HG02759 (cell line): ENCODE results near the gene SERPINB1.
A peak's percentile ranks its signal among the peaks of the same experiment; 100 is the strongest.
"Not testable (repeated sequence)": the region's sequence is repeated elsewhere in the genome, so short reads cannot be mapped to it uniquely, and the experiment has no call there.

ENCODE experiments used
- ATAC-seq: cut with Tn5 transposase; IDR thresholded peaks from one replicate; pipeline ENCODE4 v1.9.1; 2021; ENCODE audit warnings: mild to moderate bottlenecking, moderate library complexity; ENCODE audit not compliant: unreplicated experiment

SERPINB1 gene

DNA sequence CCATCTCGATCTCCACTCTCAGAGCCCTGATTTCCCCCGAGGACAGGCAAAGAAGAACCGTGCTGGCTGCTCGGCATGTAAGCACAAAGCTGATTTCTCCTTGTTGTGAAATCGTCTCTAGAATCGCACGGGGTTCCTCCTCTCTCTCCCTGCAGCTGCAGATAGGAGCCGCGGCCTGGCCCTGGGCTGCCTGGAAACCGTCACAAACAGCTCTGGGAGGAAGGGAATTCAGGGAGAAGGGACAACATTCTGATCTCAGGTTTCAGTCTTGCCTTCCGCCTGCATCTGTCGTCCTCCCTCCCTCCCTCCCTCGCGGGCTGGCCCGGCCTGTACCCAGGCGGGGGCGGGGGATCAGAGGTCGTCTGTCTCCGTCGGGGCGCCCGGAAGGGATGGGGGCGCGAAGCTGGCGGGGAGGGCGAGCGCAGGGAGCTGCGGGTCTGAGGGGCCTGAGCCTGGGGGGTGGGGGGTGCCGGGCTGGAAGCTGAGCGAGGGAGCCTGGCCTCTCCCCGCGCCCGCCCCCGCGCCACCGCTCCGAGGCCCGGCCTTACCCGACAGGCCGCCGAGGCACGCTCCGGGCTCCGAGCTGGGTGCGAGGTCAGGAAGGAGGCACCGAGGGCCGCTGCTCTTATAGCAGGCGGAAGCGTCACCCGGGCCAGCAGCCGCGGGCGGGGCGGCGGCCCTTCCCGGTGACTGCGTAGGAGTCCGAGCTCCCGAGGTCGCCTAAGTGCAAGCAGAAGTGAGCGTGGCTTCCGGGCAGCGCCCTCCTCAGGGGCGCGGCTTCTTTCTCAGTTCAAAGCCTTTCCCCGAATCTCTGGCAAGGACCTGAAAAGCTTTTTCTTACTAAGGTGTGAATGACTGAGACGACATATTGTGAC, at the start of gene SERPINB1:
TSS of gene SERPINB1 (minus strand) at position 600 of the 875 bp plus-strand sequence. CDS start 1,277 bp downstream, outside the sequence.
- peak; percentile 83 for ATAC-seq

DNA sequence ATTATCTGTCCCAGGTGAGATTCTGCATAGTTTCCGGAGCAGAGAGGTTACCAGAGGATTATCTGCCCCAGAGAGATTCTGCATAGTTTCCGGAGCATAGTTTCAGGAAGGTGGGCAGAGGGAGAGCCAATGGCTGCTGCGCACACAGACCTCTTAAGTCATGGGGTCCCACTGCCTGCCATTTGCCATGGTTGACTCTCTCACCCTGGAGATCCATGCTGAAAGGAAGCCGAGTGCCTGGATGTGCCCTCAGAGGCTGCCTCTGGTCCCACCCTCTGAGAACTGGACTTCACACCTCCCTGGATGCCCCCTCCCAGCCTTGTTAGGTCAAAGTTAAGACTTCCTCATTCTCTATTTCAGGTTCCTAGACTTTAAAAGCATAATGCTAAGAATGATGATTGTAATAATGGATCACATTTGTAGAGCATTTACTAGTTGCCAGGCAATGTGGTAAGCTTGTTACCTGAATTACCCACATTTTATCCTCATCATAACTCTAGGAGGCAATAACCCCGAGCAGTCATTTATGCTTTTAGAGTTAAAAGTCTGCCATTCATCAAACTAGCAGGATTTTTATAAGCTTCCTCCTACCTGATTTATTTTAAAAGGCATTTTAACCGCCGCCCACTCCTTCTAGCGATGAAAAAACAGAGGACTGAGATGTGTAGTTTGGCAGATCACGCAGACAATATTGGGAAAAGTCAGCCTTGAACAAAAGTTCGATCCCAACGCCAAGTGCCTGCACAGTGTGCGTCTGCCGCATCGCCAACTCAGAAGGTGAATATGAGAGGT, 49.5 kb upstream of the SERPINB1 start:
- ATAC-seq = no peak

- no peak for ATAC-seq
These were observed 44.5 kb upstream of the SERPINB1 start for GRCh38 chr6:2885967-2886735.

DNA sequence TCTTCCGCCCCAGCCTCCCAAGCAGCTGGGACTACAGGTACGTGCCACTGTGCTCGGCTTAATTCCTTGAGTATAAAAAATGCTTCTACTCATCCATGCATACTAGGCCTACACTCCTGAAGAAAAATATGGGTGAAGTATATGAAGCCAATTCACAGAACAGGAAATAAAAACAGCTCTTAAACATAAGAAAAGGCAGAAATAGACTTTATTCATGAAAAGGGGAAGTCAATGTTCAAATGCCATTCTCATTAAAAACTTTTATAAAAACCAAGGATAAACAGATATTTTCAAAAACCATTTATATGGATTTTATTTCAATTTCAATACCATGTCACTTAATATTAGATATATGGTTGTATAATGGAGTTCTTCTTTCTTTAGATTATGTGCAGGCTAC, 43.1 kb upstream of the SERPINB1 start:
- no peak for ATAC-seq

GRCh38 chr6:2883673-2884072, 42.0 kb upstream of the SERPINB1 start:
- no peak for ATAC-seq

DNA sequence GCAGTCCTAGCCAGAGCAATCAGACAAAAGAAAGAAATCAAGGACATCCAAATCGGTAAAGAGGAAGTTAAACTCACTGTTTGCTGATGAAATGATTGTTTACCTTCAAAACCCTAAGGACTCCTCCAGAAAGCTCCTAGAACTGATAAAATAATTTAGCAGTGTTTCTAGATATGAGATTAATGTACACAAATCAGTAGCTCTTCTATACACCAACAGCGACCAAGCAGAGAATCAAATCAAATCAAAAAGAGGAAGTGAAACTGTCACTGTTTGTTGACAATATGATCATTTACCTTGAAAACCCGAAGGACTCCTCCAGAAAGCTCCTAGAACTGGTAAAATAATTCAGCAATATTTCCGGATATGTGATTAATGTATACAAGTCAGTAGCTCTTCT, 39.8 kb upstream of the SERPINB1 start:
- peak; percentile 59 for ATAC-seq

- ATAC-seq = not testable (repeated sequence)
These were observed 38.5 kb upstream of the SERPINB1 start for GRCh38 chr6:2880156-2880555.

GRCh38 chr6:2877960-2878359, 36.3 kb upstream of the SERPINB1 start:
- no peak for ATAC-seq

DNA sequence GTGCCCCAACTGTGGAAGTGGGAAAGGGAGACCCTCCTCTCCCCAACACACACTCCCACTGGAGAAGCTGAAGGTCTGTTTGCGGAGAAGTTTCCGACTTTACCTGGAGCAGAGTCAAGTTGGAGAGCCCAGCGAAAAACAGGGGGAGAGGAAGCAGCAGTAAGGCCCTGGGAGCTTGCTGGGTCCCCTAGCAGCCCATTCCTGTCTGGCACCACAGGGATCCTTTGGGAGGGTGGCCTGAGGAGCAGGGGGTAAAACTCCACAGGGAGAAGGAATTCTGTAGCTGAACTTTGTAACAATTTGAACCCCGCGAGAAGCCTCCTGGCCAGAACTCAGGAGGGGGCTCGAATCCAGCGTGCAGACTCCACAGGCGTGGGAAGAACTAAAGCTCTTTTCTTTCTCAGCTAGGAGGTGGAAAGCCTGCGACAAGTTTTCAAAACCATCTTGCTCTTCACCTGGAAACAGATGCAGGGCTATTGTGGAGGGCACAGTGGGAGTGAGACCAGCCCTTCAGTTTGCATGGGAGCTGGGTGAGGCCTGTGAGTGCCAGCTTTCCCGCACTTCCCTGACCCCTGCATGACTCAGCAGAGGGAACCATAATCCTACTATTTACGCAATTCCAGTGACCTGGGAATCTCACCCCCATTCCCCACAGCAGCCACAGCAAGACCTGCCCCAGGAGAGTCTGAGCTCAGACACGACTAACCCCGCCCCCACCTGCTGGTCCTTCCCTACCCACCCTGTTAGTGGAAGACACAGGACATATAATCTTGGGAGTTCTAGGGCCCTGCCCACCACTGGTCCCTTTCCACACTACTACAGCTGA, 35.6 kb upstream of the SERPINB1 start:
- ATAC-seq = no peak

- ATAC-seq = peak; percentile 48
These were observed 34.8 kb upstream of the SERPINB1 start for GRCh38 chr6:2876210-2877056.

DNA sequence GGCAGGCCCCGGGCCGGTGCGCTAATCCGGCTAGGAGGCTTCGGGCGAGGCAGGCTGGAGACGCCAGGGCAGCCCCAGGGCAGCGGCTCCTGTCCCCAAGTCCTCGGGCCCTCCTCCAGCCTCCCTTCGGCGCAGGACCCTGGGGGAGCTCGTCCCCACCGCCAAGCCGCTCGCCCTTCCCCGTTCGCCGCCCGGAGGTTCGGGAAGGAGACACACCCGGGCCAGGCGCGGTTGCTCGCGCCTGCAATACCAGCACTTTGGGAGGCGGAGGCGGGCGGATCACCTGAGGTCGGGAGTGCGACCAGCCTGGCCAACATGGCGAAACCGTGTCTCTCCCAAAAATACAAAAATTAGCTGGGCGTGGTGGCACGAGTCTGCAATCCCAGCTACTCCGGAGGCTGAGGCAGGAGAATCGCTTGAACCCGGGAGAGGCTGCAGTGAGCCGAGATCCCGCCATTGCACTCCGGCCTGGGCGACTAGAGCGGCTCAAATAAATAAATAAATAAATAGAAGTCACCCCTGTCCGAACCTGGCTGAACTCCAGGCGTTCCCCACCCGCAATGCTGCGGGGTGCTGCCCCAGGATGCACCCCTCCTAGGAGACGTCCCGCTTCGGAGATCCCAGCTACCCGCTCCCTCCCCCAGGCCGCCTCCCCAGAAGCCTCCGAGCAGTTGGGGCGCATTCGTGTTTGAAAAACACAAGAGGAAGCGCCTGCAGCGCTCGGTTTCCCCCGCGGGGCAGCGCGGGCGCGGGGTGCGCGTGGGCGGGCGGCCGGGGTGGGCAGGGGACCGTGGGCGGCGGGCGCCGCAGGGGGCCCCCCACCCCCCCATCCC, 33.9 kb upstream of the SERPINB1 start:
- peak; percentile 41 for ATAC-seq

DNA sequence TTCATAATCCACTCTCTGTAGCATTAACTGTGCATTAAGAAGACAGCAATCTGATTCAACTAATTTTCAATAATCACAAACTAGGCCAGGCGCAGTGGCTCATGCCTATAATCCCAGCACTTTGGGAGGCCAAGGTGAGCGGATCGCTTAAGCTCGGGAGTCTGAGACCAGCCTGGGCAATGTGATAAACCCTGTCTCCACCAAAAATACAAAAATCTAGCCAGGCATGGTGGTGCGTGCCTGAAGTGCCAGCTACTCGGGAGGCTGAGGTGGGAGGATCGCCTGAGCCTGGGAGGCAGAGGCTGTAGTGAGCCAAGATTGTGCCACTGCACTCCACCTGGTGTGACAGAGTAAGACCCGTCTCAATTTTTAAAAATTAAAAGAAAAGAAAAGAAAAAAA, 32.0 kb upstream of the SERPINB1 start:
- ATAC-seq = no peak

GRCh38 chr6:2872423-2873358, 31.0 kb upstream of the SERPINB1 start:
- no peak for ATAC-seq

DNA sequence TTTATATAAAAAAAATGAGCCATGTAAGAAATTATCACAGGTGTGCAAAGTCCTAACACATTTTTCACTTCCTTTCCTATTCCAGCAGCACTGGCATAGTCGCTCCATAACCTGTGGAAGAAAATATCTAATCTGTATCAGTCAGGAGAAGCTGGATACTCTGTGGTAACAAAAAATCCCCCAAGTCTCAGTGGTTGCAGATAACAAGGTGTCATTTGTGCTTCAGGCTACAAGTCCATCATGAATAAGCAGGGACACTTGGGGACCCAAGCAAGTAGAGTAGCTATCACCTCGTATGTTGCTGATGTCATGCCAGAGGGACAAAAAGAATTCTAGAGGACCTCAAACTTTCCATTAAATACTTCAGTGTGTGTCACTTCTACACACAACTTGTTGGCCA, 30.3 kb upstream of the SERPINB1 start:
- no peak for ATAC-seq

GRCh38 chr6:2871102-2871501, 29.4 kb upstream of the SERPINB1 start:
- no peak for ATAC-seq

DNA sequence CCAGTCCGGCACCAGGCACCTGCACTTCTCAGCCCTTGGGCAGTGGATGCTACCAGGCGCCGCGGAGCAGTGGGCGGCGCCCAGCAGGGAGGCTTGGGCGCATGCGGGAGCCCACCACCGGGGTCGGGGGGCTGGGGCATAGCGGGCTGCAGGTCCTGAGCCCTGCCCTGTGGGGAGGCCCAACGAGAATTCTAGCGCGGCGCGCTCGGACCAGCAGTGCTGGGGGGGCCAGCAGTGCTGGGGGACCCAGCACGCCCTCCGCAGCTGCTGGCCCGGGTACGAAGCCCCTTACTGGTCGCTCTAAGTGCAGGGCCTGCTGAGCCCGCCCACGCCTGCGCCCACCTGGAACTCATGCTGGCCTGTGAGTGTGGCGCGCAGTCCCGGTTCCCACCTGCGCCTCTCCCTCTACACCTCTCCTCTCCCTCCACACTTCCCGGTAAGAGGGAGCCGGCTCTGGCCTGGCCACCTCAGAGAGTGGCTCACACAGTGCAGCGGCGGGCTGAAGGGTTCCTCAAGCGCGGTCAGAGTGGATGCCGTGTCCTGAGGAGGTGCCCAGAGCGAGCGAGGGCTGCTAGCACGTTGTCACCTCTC, 28.5 kb upstream of the SERPINB1 start:
- no peak for ATAC-seq

GRCh38 chr6:2868637-2869036, 27.0 kb upstream of the SERPINB1 start:
- no peak for ATAC-seq
